IMR-90 (cell line): ENCODE data around the gene VWA7.

Experiments
- BHLHE40 ChIP-seq: fragments of 150-350 bp; IDR thresholded peaks from 2 replicates; pipeline ENCODE4 v1.6.1; 2016; ENCODE audit warnings: mild to moderate bottlenecking, low read depth, low read length
- CEBPB ChIP-seq: IDR thresholded peaks from 2 replicates; pipeline ENCODE4 v1.6.1; 2012; ENCODE audit warnings: low read depth, low read length, improper control_type of control experiment
- CHD1 ChIP-seq: IDR thresholded peaks from 2 replicates; pipeline ENCODE4 v1.6.1; 2012; ENCODE audit warnings: low read depth, low read length, improper control_type of control experiment
- CTCF ChIP-seq: conservative IDR thresholded peaks from 2 replicates; pipeline ENCODE4 v1.5.1; 2012; ENCODE audit warnings: mild to moderate bottlenecking, low read depth, low read length, improper control_type of control experiment
- MAFK ChIP-seq: IDR thresholded peaks from 2 replicates; pipeline ENCODE4 v1.6.1; 2012; ENCODE audit warnings: low read depth, low read length, improper control_type of control experiment
- MAZ ChIP-seq: IDR thresholded peaks from 2 replicates; pipeline ENCODE4 v1.6.1; 2012; ENCODE audit warnings: low read depth, mild to moderate bottlenecking, low read length, improper control_type of control experiment, moderate library complexity, borderline replicate concordance
- MXI1 ChIP-seq: IDR thresholded peaks from 2 replicates; pipeline ENCODE4 v1.6.1; 2012; ENCODE audit warnings: low read depth, mild to moderate bottlenecking, low read length, moderate library complexity, borderline replicate concordance
- POLR2A ChIP-seq: IDR thresholded peaks from 2 replicates; pipeline ENCODE4 v1.6.1; 2012; ENCODE audit warnings: mild to moderate bottlenecking, low read depth, low read length
- RAD21 ChIP-seq: IDR thresholded peaks from 2 replicates; pipeline ENCODE4 v1.6.1; 2012; ENCODE audit warnings: low read length, improper control_type of control experiment
- RCOR1 ChIP-seq: IDR thresholded peaks from 2 replicates; pipeline ENCODE4 v1.6.1; 2012; ENCODE audit warnings: mild to moderate bottlenecking, low read length, improper control_type of control experiment; ENCODE audit not compliant: insufficient replicate concordance
- RFX5 ChIP-seq: IDR thresholded peaks from 2 replicates; pipeline ENCODE4 v1.8.0; 2012; ENCODE audit warnings: low read depth, mild to moderate bottlenecking, low read length, moderate library complexity
- SMC3 ChIP-seq: fragments of 150-350 bp; IDR thresholded peaks from 2 replicates; pipeline ENCODE4 v1.6.1; 2016; ENCODE audit warnings: low read depth, mild to moderate bottlenecking, antibody characterized with exemption, low read length, moderate library complexity
- USF2 ChIP-seq: fragments of 150-350 bp; IDR thresholded peaks from 2 replicates; pipeline ENCODE4 v1.6.1; 2017; ENCODE audit warnings: mild to moderate bottlenecking, antibody characterized with exemption, low read length, low read depth
- TF ChIP-seq, protein P1 (sequence below): fragments of 150-350 bp; IDR thresholded peaks from 2 replicates; pipeline ENCODE4 v1.6.1; 2016; ENCODE audit warnings: low read depth, mild to moderate bottlenecking, low read length, moderate library complexity, borderline replicate concordance

DNA sequence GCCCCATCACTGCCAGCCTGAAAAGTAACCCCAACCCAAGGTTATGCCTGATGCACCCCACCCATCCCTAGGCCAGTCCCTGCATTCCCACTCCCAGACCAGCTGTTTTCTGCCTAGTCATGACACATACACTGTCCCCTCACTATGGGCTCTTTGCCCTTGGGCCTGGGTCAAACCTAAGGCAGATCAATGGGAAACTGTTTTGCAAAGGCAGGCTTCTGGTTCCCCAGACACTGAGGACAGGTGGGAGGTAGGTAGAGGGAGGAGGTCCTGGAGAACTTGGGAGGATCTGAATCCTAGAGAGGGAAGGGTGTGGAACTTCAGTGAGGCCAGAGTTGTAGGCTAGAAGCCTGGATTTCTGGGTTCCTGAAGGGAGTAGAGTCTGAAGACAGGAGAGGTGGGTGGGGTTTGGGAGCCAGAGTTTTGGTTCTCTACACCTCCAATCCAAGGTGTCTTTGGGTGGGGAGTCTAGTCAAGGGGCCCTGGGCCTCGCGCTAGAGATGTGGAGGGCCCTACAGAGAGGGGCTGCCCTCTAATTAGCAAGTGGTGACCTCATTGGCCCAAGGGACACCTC lies 42.8 kb downstream of the VWA7 start:
- TF ChIP-seq CTCF (no peak), RAD21 (no peak), RCOR1 (no peak), POLR2A (no peak), USF2 (no peak), CEBPB (no peak), SMC3 (no peak), BHLHE40 (no peak), MXI1 (no peak), RFX5 (no peak), MAFK (no peak), MAZ (no peak), CHD1 (no peak)
- TF ChIP-seq, protein P1, sequence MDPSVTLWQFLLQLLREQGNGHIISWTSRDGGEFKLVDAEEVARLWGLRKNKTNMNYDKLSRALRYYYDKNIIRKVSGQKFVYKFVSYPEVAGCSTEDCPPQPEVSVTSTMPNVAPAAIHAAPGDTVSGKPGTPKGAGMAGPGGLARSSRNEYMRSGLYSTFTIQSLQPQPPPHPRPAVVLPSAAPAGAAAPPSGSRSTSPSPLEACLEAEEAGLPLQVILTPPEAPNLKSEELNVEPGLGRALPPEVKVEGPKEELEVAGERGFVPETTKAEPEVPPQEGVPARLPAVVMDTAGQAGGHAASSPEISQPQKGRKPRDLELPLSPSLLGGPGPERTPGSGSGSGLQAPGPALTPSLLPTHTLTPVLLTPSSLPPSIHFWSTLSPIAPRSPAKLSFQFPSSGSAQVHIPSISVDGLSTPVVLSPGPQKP, result no peak
